Stimulated activated memory B cell treated with anti-CD40 and anti-IgM and Interleukin-4, amounts not matched to agents 10 μg/mL and 1 μg/mL and 100 μg/mL, for 72 hours (primary cell): ENCODE measurements around the gene MYO5B.
A peak's percentile ranks its signal among the peaks of the same experiment; 100 is the strongest.
"Not testable (repeated sequence)": the region's sequence is repeated elsewhere in the genome, so short reads cannot be mapped to it uniquely, and the experiment has no call there.

Experiments
- ATAC-seq: fragments of 150-1000 bp; cut with Tn5 transposase; 2 replicates; pipeline ENCODE4 v1.10.0; 2021
- H3K27ac Mint-ChIP-seq: one replicate; pipeline ENCODE4 v1.8.0; 2022; ENCODE audit warnings: mild to moderate bottlenecking, mixed read lengths
- H3K27me3 Mint-ChIP-seq: one replicate; pipeline ENCODE4 v1.8.0; 2022; ENCODE audit warnings: mixed read lengths
- H3K36me3 Mint-ChIP-seq: one replicate; pipeline ENCODE4 v1.8.0; 2022; ENCODE audit warnings: mixed read lengths
- H3K4me1 Mint-ChIP-seq: one replicate; pipeline ENCODE4 v1.8.0; 2022; ENCODE audit warnings: mixed read lengths
- H3K4me3 Mint-ChIP-seq: one replicate; pipeline ENCODE4 v1.8.0; 2022; ENCODE audit warnings: mild to moderate bottlenecking, moderate library complexity, mixed read lengths
- H3K9me3 Mint-ChIP-seq: one replicate; pipeline ENCODE4 v1.8.0; 2022; ENCODE audit warnings: mixed read lengths

The MYO5B gene

DNA sequence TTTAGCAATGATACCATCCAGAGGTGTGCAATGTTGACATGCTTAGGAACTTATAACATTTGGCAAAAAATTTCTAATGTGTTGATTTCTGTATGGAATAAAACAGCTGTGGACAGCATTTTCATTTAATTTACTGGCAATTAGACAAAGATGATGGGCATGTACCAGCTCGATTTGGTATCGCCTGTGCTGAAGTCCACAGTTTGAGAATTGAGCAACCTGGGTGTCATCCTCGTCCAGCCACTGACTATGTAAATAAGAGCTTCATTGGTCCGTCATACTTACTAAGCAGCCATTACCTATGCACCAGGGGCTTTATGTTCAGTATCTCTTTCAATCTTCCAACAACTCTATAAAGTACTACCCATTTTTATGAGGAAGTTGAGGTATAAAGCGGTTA lies 357.1 kb downstream of the MYO5B start:
- H3K4me3 Mint-ChIP-seq = no peak overlapping the region
- H3K27ac Mint-ChIP-seq = no peak overlapping the region
- no peaks in the 10 kb centered on the region for H3K27me3 Mint-ChIP-seq
- H3K4me1 Mint-ChIP-seq = no peaks in the 10 kb centered on the region
- H3K36me3 Mint-ChIP-seq = no peaks in the 10 kb centered on the region
- no peaks in the 10 kb centered on the region for H3K9me3 Mint-ChIP-seq
- no peak for ATAC-seq

DNA sequence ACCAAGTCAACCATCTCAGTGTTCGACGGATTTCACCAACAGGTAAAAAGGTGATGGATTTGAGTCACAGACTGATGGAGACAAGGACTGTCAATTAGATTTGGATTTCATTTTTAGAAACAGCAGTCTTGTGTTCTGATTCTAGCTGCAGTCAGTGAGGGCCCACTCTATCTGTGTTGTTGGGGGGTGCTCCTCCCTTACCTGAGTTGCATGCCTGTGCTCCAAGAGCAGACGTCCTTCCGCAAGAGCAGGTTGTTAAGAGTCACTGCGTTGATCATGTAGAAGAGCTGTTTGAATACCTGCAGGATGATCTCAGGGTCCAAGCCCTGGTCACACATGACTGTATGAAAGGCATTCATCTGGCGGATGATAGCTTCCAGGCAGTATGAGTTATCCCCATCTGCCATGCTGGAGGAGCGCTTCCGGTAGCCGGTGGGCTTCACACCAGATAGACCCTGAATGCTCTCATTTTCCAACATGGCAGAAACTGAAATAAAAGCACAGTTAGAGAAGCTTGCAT lies 357.6 kb downstream of the MYO5B start:
- H3K27me3 Mint-ChIP-seq, H3K27ac Mint-ChIP-seq, H3K36me3 Mint-ChIP-seq, ATAC-seq, H3K4me1 Mint-ChIP-seq, H3K9me3 Mint-ChIP-seq, H3K4me3 Mint-ChIP-seq: not testable (repeated sequence)

DNA sequence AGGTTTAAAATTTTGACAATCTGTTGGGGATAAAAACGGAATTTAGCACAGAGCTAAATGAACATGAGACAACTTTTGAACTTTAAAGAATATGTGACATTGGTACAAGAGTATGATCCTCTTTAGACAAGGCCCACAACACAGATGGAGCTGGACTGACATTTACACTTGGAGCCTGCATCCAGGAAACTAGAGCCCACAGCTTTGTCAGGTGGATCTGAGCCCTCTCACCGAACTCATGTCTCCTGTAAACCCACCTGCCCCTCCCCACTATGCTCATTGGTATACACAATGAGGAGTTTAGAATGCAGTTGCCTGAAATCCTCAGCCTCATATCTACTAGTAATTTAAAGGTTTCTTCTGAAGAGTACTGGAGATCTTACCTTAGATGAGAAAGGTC lies 359.5 kb downstream of the MYO5B start:
- Mint-ChIP-seq H3K27ac (no peak overlapping the region), H3K9me3 (no peaks in the 10 kb centered on the region), H3K27me3 (no peaks in the 10 kb centered on the region), H3K36me3 (no peaks in the 10 kb centered on the region), H3K4me3 (no peak overlapping the region), H3K4me1 (no peaks in the 10 kb centered on the region)
- no peak for ATAC-seq

- Mint-ChIP-seq H3K4me3 (no peak overlapping the region), H3K27me3 (no peaks in the 10 kb centered on the region), H3K36me3 (no peaks in the 10 kb centered on the region), H3K9me3 (no peaks in the 10 kb centered on the region), H3K4me1 (no peaks in the 10 kb centered on the region), H3K27ac (no peak overlapping the region)
- ATAC-seq = no peak
Observed at GRCh38 chr18:49834258-49834657, 360.7 kb downstream of the MYO5B start.

DNA sequence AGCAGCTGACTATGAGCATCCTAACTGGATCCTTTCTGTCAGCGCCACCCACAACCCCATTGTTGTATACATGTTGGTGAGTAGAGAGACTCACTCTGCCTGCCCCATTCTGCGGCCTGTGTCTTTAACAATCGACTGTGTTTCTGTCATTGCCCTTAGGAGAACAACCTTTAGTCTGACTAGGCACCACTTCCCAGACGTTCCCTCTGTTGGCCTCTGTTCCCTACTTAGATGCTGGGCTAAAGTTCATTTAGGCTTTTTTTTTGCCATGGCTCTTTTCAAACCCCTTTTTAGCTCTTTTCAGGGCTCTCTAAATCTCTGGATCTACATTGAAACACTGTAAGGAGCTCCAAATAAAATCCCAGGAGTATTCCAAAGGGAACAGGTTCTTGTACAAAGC lies 361.1 kb downstream of the MYO5B start:
- H3K27me3 Mint-ChIP-seq = no peaks in the 10 kb centered on the region
- no peaks in the 10 kb centered on the region for H3K36me3 Mint-ChIP-seq
- ATAC-seq = no peak
- H3K4me1 Mint-ChIP-seq = no peaks in the 10 kb centered on the region
- no peak overlapping the region for H3K27ac Mint-ChIP-seq
- H3K4me3 Mint-ChIP-seq = no peak overlapping the region
- H3K9me3 Mint-ChIP-seq = no peaks in the 10 kb centered on the region

GRCh38 chr18:49832221-49832647 lies 362.7 kb downstream of the MYO5B start:
- Mint-ChIP-seq H3K9me3 (peaks cover 5% of the 10 kb centered on the region), H3K27me3 (no peaks in the 10 kb centered on the region), H3K4me1 (no peaks in the 10 kb centered on the region), H3K36me3 (no peaks in the 10 kb centered on the region), H3K4me3 (no peak overlapping the region), H3K27ac (no peak overlapping the region)
- ATAC-seq = no peak

- Mint-ChIP-seq H3K4me1 (no peaks in the 10 kb centered on the region), H3K27me3 (no peaks in the 10 kb centered on the region), H3K36me3 (peaks cover 12% of the 10 kb centered on the region), H3K27ac (no peak overlapping the region), H3K4me3 (no peak overlapping the region), H3K9me3 (peaks cover 13% of the 10 kb centered on the region)
- no peak for ATAC-seq
Observed at GRCh38 chr18:49827996-49828395, 367.0 kb downstream of the MYO5B start.

- Mint-ChIP-seq H3K4me3 (no peak overlapping the region), H3K9me3 (peaks cover 3% of the 10 kb centered on the region), H3K27ac (no peak overlapping the region), H3K36me3 (peaks cover 15% of the 10 kb centered on the region), H3K4me1 (no peaks in the 10 kb centered on the region), H3K27me3 (no peaks in the 10 kb centered on the region)
- no peak for ATAC-seq
Observed at GRCh38 chr18:49819823-49820671, 374.9 kb downstream of the MYO5B start.

GRCh38 chr18:49819071-49819662 lies 375.8 kb downstream of the MYO5B start:
- H3K4me1 Mint-ChIP-seq = peaks cover 6% of the 10 kb centered on the region
- no peak overlapping the region for H3K27ac Mint-ChIP-seq
- no peaks in the 10 kb centered on the region for H3K27me3 Mint-ChIP-seq
- ATAC-seq = no peak
- H3K9me3 Mint-ChIP-seq = no peaks in the 10 kb centered on the region
- H3K36me3 Mint-ChIP-seq = peaks cover 9% of the 10 kb centered on the region
- no peak overlapping the region for H3K4me3 Mint-ChIP-seq

- no peaks in the 10 kb centered on the region for H3K27me3 Mint-ChIP-seq
- peaks cover 10% of the 10 kb centered on the region for H3K4me1 Mint-ChIP-seq
- no peak overlapping the region for H3K27ac Mint-ChIP-seq
- no peak overlapping the region for H3K4me3 Mint-ChIP-seq
- peaks cover 9% of the 10 kb centered on the region for H3K36me3 Mint-ChIP-seq
- ATAC-seq = no peak
- no peaks in the 10 kb centered on the region for H3K9me3 Mint-ChIP-seq
Observed at GRCh38 chr18:49817947-49818346, 377.0 kb downstream of the MYO5B start.

DNA sequence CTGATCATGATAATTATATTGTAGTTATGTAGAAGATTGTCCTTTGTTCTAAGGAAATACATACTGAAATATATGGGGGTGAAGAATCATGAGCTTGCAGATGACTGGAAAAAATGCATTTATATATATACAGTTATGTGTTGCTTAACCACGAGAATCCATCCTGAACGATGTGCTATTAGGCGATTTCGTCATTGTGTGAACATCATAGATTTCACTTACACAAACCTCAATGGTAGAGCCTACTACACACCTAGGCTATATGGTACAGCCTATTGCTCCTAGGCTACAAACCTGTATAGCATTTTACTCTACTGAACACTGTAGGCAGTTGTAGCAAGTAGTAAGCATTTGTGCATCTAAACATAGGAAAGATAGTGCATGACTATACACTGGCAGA lies 379.0 kb downstream of the MYO5B start:
- no peak for ATAC-seq
- Mint-ChIP-seq H3K36me3 (peaks cover 9% of the 10 kb centered on the region), H3K27me3 (no peaks in the 10 kb centered on the region), H3K4me3 (no peak overlapping the region), H3K9me3 (no peaks in the 10 kb centered on the region), H3K4me1 (peaks cover 24% of the 10 kb centered on the region), H3K27ac (no peak overlapping the region)

DNA sequence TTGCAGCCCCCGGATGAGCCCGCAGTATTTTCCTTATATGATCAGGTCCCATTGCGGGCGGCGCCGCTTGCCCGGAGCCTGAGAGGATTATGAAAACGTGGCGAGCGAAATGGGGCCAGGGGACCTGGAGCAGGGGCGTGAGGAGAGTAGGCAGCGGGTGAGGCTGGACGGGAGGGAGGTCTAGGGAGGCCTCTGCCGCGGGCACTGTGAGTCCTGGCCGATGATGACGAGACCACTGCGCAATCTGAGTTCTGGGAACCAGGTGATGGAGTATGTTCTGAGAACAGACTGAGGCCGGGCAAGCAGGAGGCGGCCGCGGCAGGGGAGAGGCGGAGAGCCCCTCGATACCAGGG lies 380.8 kb downstream of the MYO5B start:
- ATAC-seq = peak; percentile 52
- Mint-ChIP-seq H3K27me3 (no peaks in the 10 kb centered on the region), H3K36me3 (peaks cover 22% of the 10 kb centered on the region), H3K4me1 (peaks cover 24% of the 10 kb centered on the region), H3K9me3 (no peaks in the 10 kb centered on the region), H3K27ac (peak overlapping the region; percentile 89), H3K4me3 (peak overlapping the region; percentile 88)

- Mint-ChIP-seq H3K4me3 (peak within 1 kb of the TSS; percentile 88), H3K27ac (peak within 1 kb of the TSS; percentile 89), H3K4me1 (peaks cover 24% of the 10 kb centered on the region), H3K36me3 (peaks cover 25% of the 10 kb centered on the region), H3K27me3 (no peaks in the 10 kb centered on the region), H3K9me3 (peaks cover 2% of the 10 kb centered on the region)
- peak; percentile 95 for ATAC-seq
Observed at GRCh38 chr18:49813319-49814146, 381.4 kb downstream of the MYO5B start, which contains the start of gene ACAA2. Gene ACAA2 (minus strand): TSS chr18:49813533. CDS start chr18:49813484, 49 bp downstream.

GRCh38 chr18:49813069-49813318 lies 382.0 kb downstream of the MYO5B start:
- H3K9me3 Mint-ChIP-seq = peaks cover 5% of the 10 kb centered on the region
- peak; percentile 25 for ATAC-seq
- no peaks in the 10 kb centered on the region for H3K27me3 Mint-ChIP-seq
- H3K4me3 Mint-ChIP-seq = peak overlapping the region; percentile 88
- peaks cover 25% of the 10 kb centered on the region for H3K36me3 Mint-ChIP-seq
- H3K4me1 Mint-ChIP-seq = peaks cover 24% of the 10 kb centered on the region
- H3K27ac Mint-ChIP-seq = peak overlapping the region; percentile 89

DNA sequence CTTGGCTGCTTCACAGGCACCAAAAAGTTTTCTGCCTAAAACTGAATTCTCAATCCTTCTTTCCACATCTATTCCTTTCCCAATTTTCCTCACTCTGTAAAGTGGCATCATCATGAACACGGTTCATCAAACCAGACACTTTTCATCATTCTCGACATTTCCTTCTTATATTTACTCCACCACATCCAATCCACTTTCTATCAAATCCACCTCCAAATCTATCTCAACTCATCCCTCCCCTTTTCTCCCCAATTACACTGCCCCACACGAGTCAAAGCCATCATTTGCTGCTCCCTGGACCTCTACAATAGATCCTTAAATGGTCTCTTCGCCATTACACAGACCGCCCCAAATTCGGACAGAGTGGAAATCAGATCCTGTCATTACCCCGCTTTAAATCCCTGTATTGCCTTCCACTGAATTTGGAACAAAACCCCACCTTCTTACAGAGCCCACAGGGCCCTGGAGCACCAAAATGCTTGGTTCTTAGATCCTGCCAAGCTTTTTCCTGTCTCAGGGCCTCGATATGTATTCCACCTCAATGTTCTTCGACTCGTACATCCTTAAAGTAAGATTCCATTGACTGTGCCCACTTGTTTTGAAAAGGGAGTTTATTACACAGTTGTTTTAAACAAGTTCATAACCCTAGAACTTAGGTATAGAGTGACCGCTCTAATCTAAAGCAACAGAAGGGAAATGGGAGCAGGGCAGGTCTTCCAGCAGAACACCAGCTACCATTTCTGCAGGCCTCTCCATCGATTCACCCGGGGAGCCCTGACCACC lies 382.5 kb downstream of the MYO5B start:
- Mint-ChIP-seq H3K9me3 (peaks cover 5% of the 10 kb centered on the region), H3K36me3 (peaks cover 21% of the 10 kb centered on the region), H3K27ac (peak overlapping the region; percentile 89), H3K4me3 (peak overlapping the region; percentile 88), H3K4me1 (peaks cover 24% of the 10 kb centered on the region), H3K27me3 (no peaks in the 10 kb centered on the region)
- no peak for ATAC-seq
